ENCODE results near the gene ARHGAP10.
"Not testable (repeated sequence)": the region's sequence is repeated elsewhere in the genome, so short reads cannot be mapped to it uniquely, and the experiment has no call there.

The ARHGAP10 gene

GRCh38 chr4:147847751-147848590 is 116.1 kb downstream of the ARHGAP10 start:
- DNase-seq (ENCODE audit: low spot score) = no peak

GRCh38 chr4:147848634-147849033 is 116.7 kb downstream of the ARHGAP10 start:
- no peak for DNase-seq (ENCODE audit: low spot score)

GRCh38 chr4:147851135-147851534 is 119.2 kb downstream of the ARHGAP10 start:
- no peak for DNase-seq (ENCODE audit: low spot score)

GRCh38 chr4:147853706-147854105 is 121.8 kb downstream of the ARHGAP10 start:
- no peak for DNase-seq (ENCODE audit: low spot score)

- DNase-seq (ENCODE audit: low spot score) = no peak
Observed at GRCh38 chr4:147854154-147854553, 122.3 kb downstream of the ARHGAP10 start.

- no peak for DNase-seq (ENCODE audit: low spot score)
Observed at GRCh38 chr4:147855571-147856009, 123.7 kb downstream of the ARHGAP10 start.

- no peak for DNase-seq (ENCODE audit: low spot score)
Observed at GRCh38 chr4:147860960-147861359, 129.1 kb downstream of the ARHGAP10 start.

- no peak for DNase-seq (ENCODE audit: low spot score)
Observed at GRCh38 chr4:147862043-147862692, 130.3 kb downstream of the ARHGAP10 start.

GRCh38 chr4:147863111-147863747 is 131.3 kb downstream of the ARHGAP10 start:
- no peak for DNase-seq (ENCODE audit: low spot score)

GRCh38 chr4:147863808-147864472 is 132.1 kb downstream of the ARHGAP10 start:
- DNase-seq (ENCODE audit: low spot score) = no peak

GRCh38 chr4:147864607-147865006 is 132.7 kb downstream of the ARHGAP10 start:
- no peak for DNase-seq (ENCODE audit: low spot score)

- no peak for DNase-seq (ENCODE audit: low spot score)
Observed at GRCh38 chr4:147865926-147866325, 134.0 kb downstream of the ARHGAP10 start.

GRCh38 chr4:147866532-147867271 is 134.8 kb downstream of the ARHGAP10 start:
- DNase-seq (ENCODE audit: low spot score) = peak; percentile 89

GRCh38 chr4:147874109-147874508 is 142.2 kb downstream of the ARHGAP10 start:
- no peak for DNase-seq (ENCODE audit: low spot score)

GRCh38 chr4:147877308-147877771 is 145.5 kb downstream of the ARHGAP10 start:
- DNase-seq (ENCODE audit: low spot score) = no peak

GRCh38 chr4:147879676-147880075 is 147.8 kb downstream of the ARHGAP10 start:
- DNase-seq (ENCODE audit: low spot score) = no peak

- DNase-seq (ENCODE audit: low spot score) = no peak
Observed at GRCh38 chr4:147880511-147880910, 148.6 kb downstream of the ARHGAP10 start.

GRCh38 chr4:147884536-147884935 is 152.6 kb downstream of the ARHGAP10 start:
- no peak for DNase-seq (ENCODE audit: low spot score)

GRCh38 chr4:147885216-147885615 is 153.3 kb downstream of the ARHGAP10 start:
- not testable (repeated sequence) for DNase-seq (ENCODE audit: low spot score)

- DNase-seq (ENCODE audit: low spot score) = peak; percentile 66
Observed at GRCh38 chr4:147891476-147892115, 159.7 kb downstream of the ARHGAP10 start.

- DNase-seq (ENCODE audit: low spot score) = no peak
Observed at GRCh38 chr4:147899512-147899911, 167.6 kb downstream of the ARHGAP10 start.
